H1 (cell line): ENCODE measurements around the gene STEEP1. TPM values are rescaled to one million over a fixed set of nuclear protein-coding genes. Genes with fewer than 3 reads are reported as not detected.

Experiments used
- CTCF ChIA-PET: fragments of 300-600 bp; sonication (Branson Sonifier 250); formaldehyde crosslinking; loops from one replicate; lab custom pipeline; 2021; ENCODE audit not compliant: partially characterized antibody; lab: Charles Lee
- POLR2A ChIA-PET: fragments of 300-600 bp; sonication (Branson Sonifier 250); formaldehyde crosslinking; loops from one replicate; lab custom pipeline; 2021; ENCODE audit warnings: inconsistent platforms; ENCODE audit not compliant: partially characterized antibody; lab: Charles Lee
- DNase-seq, 2 experiments: peaks; one replicate each; pipeline versions ENCODE4 v3.0.0 to v3.0.0-alpha.2; 2010 to 2022; ENCODE audit warnings: low spot score in 2 of 2, low read depth in 1 of 2, mixed read lengths in 1 of 2
- FAIRE-seq: peaks from 2 replicates; lab custom pipeline; 2011; peaks lifted over from hg19 to GRCh38; lab: Jason Lieb, UNC
- H2AFZ ChIP-seq: 2 replicates; pipeline ENCODE4 v1.8.1; 2012; ENCODE audit warnings: low read length, inconsistent platforms
- H2AK5ac ChIP-seq: 2 replicates; pipeline ENCODE4 v1.6.1; 2013; ENCODE audit warnings: low read depth, low read length
- H2BK120ac ChIP-seq: replicated peaks from 2 replicates; pipeline ENCODE3; 2013; ENCODE audit warnings: low read depth, low read length, inconsistent platforms
- H2BK12ac ChIP-seq: 2 replicates; pipeline ENCODE4 v1.6.1; 2013; ENCODE audit warnings: low read depth, low read length
- H2BK15ac ChIP-seq: 2 replicates; pipeline ENCODE4 v1.6.1; 2013; ENCODE audit warnings: low read length
- H2BK20ac ChIP-seq: 2 replicates; pipeline ENCODE4 v1.6.1; 2013; ENCODE audit warnings: low read length
- H2BK5ac ChIP-seq: 2 replicates; pipeline ENCODE4 v1.6.1; 2013; ENCODE audit warnings: low read depth, low read length
- H3K14ac ChIP-seq: 2 replicates; pipeline ENCODE4 v1.6.1; 2013; ENCODE audit warnings: inconsistent platforms; ENCODE audit not compliant: insufficient read length
- H3K18ac ChIP-seq: 2 replicates; pipeline ENCODE4 v1.6.1; 2013; ENCODE audit warnings: low read length; ENCODE audit errors: extremely low read depth
- H3K23ac ChIP-seq: 2 replicates; pipeline ENCODE4 v1.6.1; 2013; ENCODE audit warnings: inconsistent platforms; ENCODE audit not compliant: insufficient read length
- H3K23me2 ChIP-seq: 2 replicates; pipeline ENCODE4 v1.6.1; 2013; ENCODE audit warnings: low read depth, low read length
- H3K27ac ChIP-seq: 2 replicates; pipeline ENCODE4 v1.6.1; 2011; ENCODE audit warnings: low read depth, low read length, inconsistent platforms
- H3K27me3 ChIP-seq, 4 experiments: replicated peaks in 1 of 4; 1 replicate in 1 of 4; 2 replicates in 3 of 4; pipeline versions ENCODE4 v1.6.1 to v1.8.1; 2011 to 2013; ENCODE audit warnings: low read length in 3 of 4, mild to moderate bottlenecking in 3 of 4, inconsistent platforms in 2 of 4, mixed read lengths in 2 of 4, moderate library complexity in 1 of 4; ENCODE audit not compliant: control insufficient read depth in 3 of 4, insufficient read depth in 3 of 4; ENCODE audit errors: extremely low read depth in 1 of 4
- H3K36me3 ChIP-seq, 4 experiments: 2 replicates each; pipeline versions ENCODE4 v1.6.1 to v1.8.1; 2011 to 2013; ENCODE audit warnings: mild to moderate bottlenecking in 4 of 4, low read length in 3 of 4, moderate library complexity in 2 of 4, control low read depth in 1 of 4, inconsistent platforms in 1 of 4; ENCODE audit not compliant: insufficient read depth in 4 of 4, control insufficient read depth in 2 of 4
- H3K4ac ChIP-seq: replicated peaks from 2 replicates; pipeline ENCODE3; 2013; ENCODE audit warnings: low read length, low read depth, mixed read lengths, inconsistent platforms; ENCODE audit not compliant: insufficient read length
- H3K4me1 ChIP-seq, 4 experiments: replicated peaks in 1 of 4; 1 replicate in 1 of 4; 2 replicates in 3 of 4; pipeline versions ENCODE4 v1.6.1 to v1.8.1; 2011 to 2013; ENCODE audit warnings: low read length in 3 of 4, inconsistent platforms in 2 of 4, mixed read lengths in 1 of 4; ENCODE audit not compliant: insufficient read depth in 4 of 4, control insufficient read depth in 3 of 4
- H3K4me2 ChIP-seq, 2 experiments: 2 replicates each; pipeline versions ENCODE4 v1.6.1 to v1.8.1; 2011 to 2013; ENCODE audit warnings: low read depth in 2 of 2, low read length in 2 of 2, control low read depth in 1 of 2, inconsistent platforms in 1 of 2, mild to moderate bottlenecking in 1 of 2; ENCODE audit not compliant: insufficient read depth in 1 of 2
- H3K4me3 ChIP-seq, 4 experiments: fragments of 200-600, 300-600 bp in 1 of 4; sonication (generic), shearing (Covaris generic), sonication (Bioruptor Twin) in 1 of 4; 2 replicates each; pipeline versions ENCODE4 v1.5.1 to v1.8.1; 2011 to 2016; ENCODE audit warnings: low read length in 4 of 4, low read depth in 3 of 4, control low read depth in 2 of 4, inconsistent platforms in 2 of 4, mild to moderate bottlenecking in 2 of 4, mixed read lengths in 1 of 4, moderate library complexity in 1 of 4; ENCODE audit not compliant: insufficient read depth in 2 of 4; ENCODE audit errors: extremely low read depth in 1 of 4
- H3K56ac ChIP-seq: replicated peaks from 2 replicates; pipeline ENCODE3; 2013; ENCODE audit warnings: low read depth, mild to moderate bottlenecking, mixed read lengths, low read length, inconsistent platforms; ENCODE audit not compliant: insufficient read length
- H3K79me1 ChIP-seq: 2 replicates; pipeline ENCODE4 v1.6.1; 2013; ENCODE audit warnings: low read depth, low read length, control low read depth
- H3K79me2 ChIP-seq, 2 experiments: 2 replicates each; pipeline versions ENCODE4 v1.6.1 to v1.8.1; 2012 to 2013; ENCODE audit warnings: low read length in 2 of 2, mild to moderate bottlenecking in 2 of 2, inconsistent platforms in 1 of 2; ENCODE audit not compliant: insufficient read depth in 2 of 2, control insufficient read depth in 1 of 2
- H3K9ac ChIP-seq, 4 experiments: replicated peaks in 1 of 4; 1 replicate in 1 of 4; 2 replicates in 3 of 4; pipeline versions ENCODE4 v1.6.1 to v1.8.1; 2011 to 2013; ENCODE audit warnings: low read depth in 3 of 4, low read length in 3 of 4, control low read depth in 2 of 4, mild to moderate bottlenecking in 2 of 4, moderate library complexity in 2 of 4, inconsistent platforms in 1 of 4; ENCODE audit errors: extremely low read depth in 1 of 4
- H3K9me3 ChIP-seq, 2 experiments: 2 replicates each; pipeline versions ENCODE4 v1.6.1 to v1.8.1; 2012 to 2013; ENCODE audit warnings: mild to moderate bottlenecking in 2 of 2, moderate library complexity in 2 of 2, control low read depth in 1 of 2, inconsistent platforms in 1 of 2, low read depth in 1 of 2, low read length in 1 of 2, mixed read lengths in 1 of 2; ENCODE audit not compliant: insufficient read depth in 2 of 2
- H4K20me1 ChIP-seq, 2 experiments: replicated peaks in 1 of 2; 2 replicates each; pipeline versions ENCODE3 to v1.8.1; 2011 to 2013; ENCODE audit warnings: inconsistent platforms in 2 of 2, low read length in 2 of 2, mild to moderate bottlenecking in 1 of 2; ENCODE audit not compliant: insufficient read depth in 2 of 2, control insufficient read depth in 1 of 2
- H4K5ac ChIP-seq: 2 replicates; pipeline ENCODE4 v1.6.1; 2013; ENCODE audit warnings: low read length, low read depth, mixed read lengths, inconsistent platforms; ENCODE audit not compliant: insufficient read length
- H4K8ac ChIP-seq: 2 replicates; pipeline ENCODE4 v1.8.0; 2013; ENCODE audit warnings: mild to moderate bottlenecking, moderate library complexity, low read length, inconsistent platforms; ENCODE audit not compliant: insufficient read depth; ENCODE audit errors: extremely low read depth
- H4K91ac ChIP-seq: replicated peaks from 2 replicates; pipeline ENCODE3; 2013; ENCODE audit warnings: low read length, mixed read lengths, inconsistent platforms; ENCODE audit not compliant: insufficient read length
- ATF2 ChIP-seq: IDR thresholded peaks from 2 replicates; pipeline ENCODE4 v1.6.1; 2012; ENCODE audit warnings: low read length, inconsistent platforms
- RFX5 ChIP-seq: IDR thresholded peaks from 2 replicates; pipeline ENCODE4 v1.6.1; 2011; ENCODE audit warnings: low read depth, low read length, improper control_type of control experiment, borderline replicate concordance
- SAP30 ChIP-seq: fragments of 300-600 bp; sonication (generic); IDR thresholded peaks from 2 replicates; pipeline ENCODE4 v1.7.1; 2012; ENCODE audit warnings: low read length, moderate library complexity, mild to moderate bottlenecking, inconsistent platforms; ENCODE audit not compliant: insufficient read depth, insufficient replicate concordance
- SUZ12 ChIP-seq: fragments of 200-600 bp; sonication (generic); IDR thresholded peaks from 2 replicates; pipeline ENCODE4 v1.6.1; 2012; ENCODE audit warnings: mild to moderate bottlenecking, inconsistent platforms, low read length, moderate library complexity, mixed read lengths
- WGBS, 2 experiments: shearing (Covaris generic) in 1 of 2; methylation state at CpG; one replicate each; pipeline versions ENCODE4 v1.1.6 to v1.1.7; 2013 to 2015; ENCODE audit warnings: low lambda C conversion rate in 2 of 2, mixed read lengths in 2 of 2, inconsistent platforms in 1 of 2, low coverage in 1 of 2, missing lambda C conversion rate in 1 of 2; ENCODE audit not compliant: insufficient replicate concordance in 2 of 2, insufficient coverage in 1 of 2, insufficient read length in 1 of 2; ENCODE audit errors: extremely low coverage in 1 of 2, missing lambda C conversion rate in 1 of 2; 5-methylcytosine and 5-hydroxymethylcytosine counted together
- long read RNA-seq, 2 experiments: library from RNA in 1 of 2; library from capped mRNA in 1 of 2; stranded (forward); transcript quantifications; one replicate each; pipeline ENCODE4 v2.0.0, GENCODE V29; 2021; ENCODE audit warnings: inconsistent platforms in 1 of 2
- polyA minus RNA-seq, 3 experiments: library from RNA; depleted of rRNA, polyadenylated mRNA; stranded (reverse); fragments of >200 nt; gene quantifications; 1 replicate in 2 of 3; 2 replicates in 1 of 3; pipeline ENCODE4 v1.2.3, GENCODE V29; 2011
- polyA plus RNA-seq, 7 experiments: library from polyadenylated mRNA; depleted of rRNA in 3 of 7; stranded (reverse) in 5 of 7; unstranded in 2 of 7; fragments of >200 nt in 5 of 7; fragments of 200-250 nt in 2 of 7; gene quantifications; 1 replicate in 5 of 7; 2 replicates in 1 of 7; 4 replicates in 1 of 7; pipeline versions ENCODE4 v1.2.1 to v1.2.3, GENCODE V29; 2011 to 2013; ENCODE audit warnings: missing spikeins in 2 of 7, mixed read lengths in 2 of 7
- total RNA-seq: library from RNA; stranded (reverse); fragmentation: NEBNext Ultra II Directional; extraction: Animal tissue kit (Norgen Biotek cat#: 25700); gene quantifications from 2 replicates; pipeline ENCODE4 v1.2.1, GENCODE V29; 2021

Gene STEEP1
- total RNA-seq (26.0 and 29.7 TPM in 2 replicates), polyA plus RNA-seq (2011; rRNA removed) (9.2 and 9.9 TPM in 2 replicates), polyA minus RNA-seq (2011; rRNA and poly(A)+ RNA removed) (21.2 and 27.9 TPM in 2 replicates)
- polyA plus RNA-seq (2011; cell fraction: cytosol; rRNA removed), result 18.6 TPM
- 14.1 TPM for polyA plus RNA-seq (2011; cell fraction: nucleus; rRNA removed)
- 26.8 to 33.4 TPM (median 29.8 TPM) in 4 replicates for polyA plus RNA-seq (2012, experiment 1 of 2)
- 19.5 TPM for polyA plus RNA-seq (2012, experiment 2 of 2)
- 17.5 TPM for polyA plus RNA-seq (2013, experiment 1 of 2)
- 19.0 TPM for polyA plus RNA-seq (2013, experiment 2 of 2)
- polyA minus RNA-seq (2011; cell fraction: cytosol; rRNA and poly(A)+ RNA removed), result 16.2 TPM
- polyA minus RNA-seq (2011; cell fraction: nucleus; rRNA and poly(A)+ RNA removed), result 13.7 TPM
- long read RNA-seq, experiment 1, partial matches to known transcripts, result 0 of 13 reads
- long read RNA-seq, experiment 1, other reads (novel, unspliced or antisense), result 12 of 13 reads
- long read RNA-seq, experiment 2, partial matches to known transcripts, result 0 of 4 reads
- long read RNA-seq, experiment 2, other reads (novel, unspliced or antisense), result 0 of 4 reads

DNA sequence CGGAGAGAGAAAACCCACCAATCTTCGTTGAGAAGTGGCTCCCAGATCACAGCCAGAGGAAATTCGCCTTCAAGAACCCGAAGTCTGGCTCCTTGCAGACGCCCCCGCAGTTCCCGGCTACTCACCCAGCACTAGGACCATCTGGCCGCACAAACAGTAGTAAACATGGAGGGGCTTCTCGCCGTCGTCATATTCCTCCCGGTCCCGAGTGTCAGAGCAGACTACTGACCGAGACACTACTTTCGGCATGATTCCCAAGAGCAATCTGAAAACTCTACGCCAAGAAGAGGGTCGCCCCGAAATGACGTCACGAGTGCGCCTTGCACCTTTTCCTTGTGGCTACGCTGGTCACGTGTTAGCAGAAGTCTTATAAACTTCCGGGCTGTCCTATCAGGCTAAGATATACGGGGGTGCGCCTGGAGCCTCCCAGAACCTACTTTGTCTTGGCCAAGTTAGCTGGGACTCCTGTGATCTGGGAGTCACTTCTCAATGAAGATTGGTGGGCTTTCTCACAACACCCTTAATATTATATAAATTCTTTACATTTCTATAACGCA lies at the start of gene STEEP1:
Gene STEEP1, minus strand, starts transcription at position 303 of the 557 bp plus-strand sequence. Its CDS starts 54 bp downstream, at position 249.
- peaks cover 0 to under 1% (median 0%) of the 10 kb centered on the region in 4 experiments; a peak in 1 of 8 replicates for H3K36me3 ChIP-seq
- peaks cover 0 to 13% of the 10 kb centered on the region in 2 experiments; a peak in 2 of 4 replicates for H3K79me2 ChIP-seq
- FAIRE-seq (peak; percentile 97), DNase-seq (peak; percentile 59 to 85)
- H3K56ac ChIP-seq, result no peak within 1 kb of the TSS
- H3K4me2 ChIP-seq, result peak within 1 kb of the TSS; percentile 54 to 66
- ChIA-PET POLR2A (interaction anchor here (1.0 to 1.1 kb wide), 3 partner anchors 9 to 32 kb away, joined by 3 to 7 read pairs (median 3); partner anchors contain the start of gene UBE2A), CTCF (interaction anchor here (0.8 to 1.3 kb wide), 2 partner anchors 49 to 127 kb away, joined by 3 to 4 read pairs; no protein-coding TSS in a partner anchor)
- no peaks in the 10 kb centered on the region for H3K9me3 ChIP-seq
- H2BK120ac ChIP-seq, result no peak within 1 kb of the TSS
- no peak within 1 kb of the TSS for H4K91ac ChIP-seq
- H3K27ac ChIP-seq, result peak within 1 kb of the TSS; percentile 45; the same call in 1 of the 2 replicates
- H3K27me3 ChIP-seq, result no peaks in the 10 kb centered on the region
- H2BK20ac ChIP-seq, result no peak within 1 kb of the TSS
- no peak within 1 kb of the TSS for H3K14ac ChIP-seq
- no peak within 1 kb of the TSS for H2AFZ ChIP-seq
- H3K9ac ChIP-seq, result peak within 1 kb of the TSS in 3 of 4 experiments; percentile 56 to 76 (median 71); a peak in 6 of 7 replicates
- no peak within 1 kb of the TSS for H3K4ac ChIP-seq
- no peak within 1 kb of the TSS for H2BK5ac ChIP-seq
- no peaks in the 10 kb centered on the region for H3K23me2 ChIP-seq
- no peak within 1 kb of the TSS for H3K18ac ChIP-seq
- H4K20me1 ChIP-seq, result no peaks in the 10 kb centered on the region
- H2AK5ac ChIP-seq, result no peak within 1 kb of the TSS
- H3K23ac ChIP-seq, result no peak within 1 kb of the TSS
- H2BK15ac ChIP-seq, result no peak within 1 kb of the TSS
- H3K4me1 ChIP-seq, result no peaks in the 10 kb centered on the region
- no peak within 1 kb of the TSS for H2BK12ac ChIP-seq
- peak within 1 kb of the TSS; percentile 65 to 83 (median 71) for H3K4me3 ChIP-seq
- WGBS, 2 experiments, result 1% methylated on average over 21 of the region's 27 CpGs; no CpG with 5 or more reads in 1 of the 2 experiments
- no peak within 1 kb of the TSS for H4K5ac ChIP-seq
- H4K8ac ChIP-seq, result no peak within 1 kb of the TSS; the same call in 1 of the 2 replicates
- no peaks in the 10 kb centered on the region for H3K79me1 ChIP-seq
- no peak for TF ChIP-seq SAP30
- TF ChIP-seq ATF2, result no peak
- TF ChIP-seq SUZ12, result no peak
- TF ChIP-seq RFX5, result no peak
